Activated B cell treated with CpG ODN at 0.5 μM for 24 hours (primary cell): ENCODE data around the gene TET1. TPM values are rescaled to one million over a fixed set of nuclear protein-coding genes. Genes with fewer than 3 reads are reported as not detected.
"Not testable (repeated sequence)": the region's sequence is repeated elsewhere in the genome, so short reads cannot be mapped to it uniquely, and the experiment has no call there.

Experiments
- ATAC-seq: fragments of 200-7000 bp; cut with Tn5 transposase; one replicate; pipeline ENCODE4 v1.10.0; 2021; ENCODE audit warnings: low read depth, mild to moderate bottlenecking, moderate library complexity
- CTCF ChIA-PET: fragments of 350-600 bp; sonication (Branson Sonifier 250); formaldehyde crosslinking; loops from one replicate; lab custom pipeline; 2021; ENCODE audit warnings: antibody characterized with exemption; lab: Charles Lee
- POLR2A ChIA-PET: fragments of 350-600 bp; sonication (Branson Sonifier 250); formaldehyde crosslinking; loops from one replicate; lab custom pipeline; 2021; ENCODE audit warnings: antibody characterized with exemption; lab: Charles Lee
- DNase-seq: peaks from one replicate; pipeline ENCODE4 v3.0.0; 2022
- H3K27ac Mint-ChIP-seq: one replicate; pipeline ENCODE4 v1.8.0; 2020; ENCODE audit warnings: mixed read lengths
- H3K27me3 Mint-ChIP-seq: one replicate; pipeline ENCODE4 v1.8.0; 2021; ENCODE audit warnings: mixed read lengths
- H3K36me3 Mint-ChIP-seq: one replicate; pipeline ENCODE4 v1.8.0; 2021; ENCODE audit warnings: low read depth, mixed read lengths
- H3K4me1 Mint-ChIP-seq: one replicate; pipeline ENCODE4 v1.8.0; 2021; ENCODE audit warnings: mixed read lengths
- H3K4me3 Mint-ChIP-seq: one replicate; pipeline ENCODE4 v1.8.0; 2020; ENCODE audit warnings: mild to moderate bottlenecking, mixed read lengths
- H3K9me3 Mint-ChIP-seq: one replicate; pipeline ENCODE4 v1.8.0; 2020; ENCODE audit warnings: mixed read lengths
- intact Hi-C: fragments of 100-400 bp; cut with micrococcal nuclease; formaldehyde crosslinking; loops from one replicate; pipeline ENCODE4 v1.15.1; 2024
- total RNA-seq: library from RNA; stranded (reverse); gene quantifications from 2 replicates; pipeline ENCODE4 v1.2.3, GENCODE V29; 2022
- TF ChIP-seq, protein P1 (sequence below): fragments of 200-600 bp; IDR thresholded peaks from one replicate; pipeline ENCODE4 v1.8.0; 2022; ENCODE audit warnings: antibody characterized with exemption, mild to moderate bottlenecking

Gene TET1
- total RNA-seq, 1 donor from 2014 or later: 0.69 TPM

- POLR2A ChIA-PET: no interaction called here
Observed at GRCh38 chr10:68611227-68611626, 51.1 kb downstream of the TET1 start.

DNA sequence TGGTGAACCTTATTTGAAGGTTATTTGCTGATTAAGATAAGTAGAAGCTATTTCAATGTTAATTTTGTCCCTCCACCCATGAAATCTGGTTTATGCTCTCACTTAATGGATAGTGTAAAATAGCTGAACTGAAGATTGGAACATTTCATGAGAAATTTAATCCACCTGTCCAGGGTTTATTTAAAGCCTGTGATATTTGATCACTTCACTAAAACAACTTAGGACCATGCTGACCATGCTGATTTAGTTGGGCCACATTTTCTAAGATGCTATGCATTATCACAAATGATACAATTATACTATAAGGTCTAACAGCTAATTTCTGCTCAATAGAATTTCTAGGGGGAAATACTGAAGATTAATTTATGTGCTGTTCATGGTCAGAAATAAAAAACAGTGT is 53.8 kb downstream of the TET1 start:
- intact Hi-C loops, H3K27me3 Mint-ChIP-seq, POLR2A ChIA-PET, H3K4me3 Mint-ChIP-seq, H3K9me3 Mint-ChIP-seq, H3K36me3 Mint-ChIP-seq, ATAC-seq, DNase-seq, H3K4me1 Mint-ChIP-seq, H3K27ac Mint-ChIP-seq, CTCF ChIA-PET: not testable (repeated sequence)

More at GRCh38 chr10:68611227-68611626, 51.1 kb downstream of the TET1 start:
- CTCF ChIA-PET: no interaction called here
- TF ChIP-seq, protein P1, sequence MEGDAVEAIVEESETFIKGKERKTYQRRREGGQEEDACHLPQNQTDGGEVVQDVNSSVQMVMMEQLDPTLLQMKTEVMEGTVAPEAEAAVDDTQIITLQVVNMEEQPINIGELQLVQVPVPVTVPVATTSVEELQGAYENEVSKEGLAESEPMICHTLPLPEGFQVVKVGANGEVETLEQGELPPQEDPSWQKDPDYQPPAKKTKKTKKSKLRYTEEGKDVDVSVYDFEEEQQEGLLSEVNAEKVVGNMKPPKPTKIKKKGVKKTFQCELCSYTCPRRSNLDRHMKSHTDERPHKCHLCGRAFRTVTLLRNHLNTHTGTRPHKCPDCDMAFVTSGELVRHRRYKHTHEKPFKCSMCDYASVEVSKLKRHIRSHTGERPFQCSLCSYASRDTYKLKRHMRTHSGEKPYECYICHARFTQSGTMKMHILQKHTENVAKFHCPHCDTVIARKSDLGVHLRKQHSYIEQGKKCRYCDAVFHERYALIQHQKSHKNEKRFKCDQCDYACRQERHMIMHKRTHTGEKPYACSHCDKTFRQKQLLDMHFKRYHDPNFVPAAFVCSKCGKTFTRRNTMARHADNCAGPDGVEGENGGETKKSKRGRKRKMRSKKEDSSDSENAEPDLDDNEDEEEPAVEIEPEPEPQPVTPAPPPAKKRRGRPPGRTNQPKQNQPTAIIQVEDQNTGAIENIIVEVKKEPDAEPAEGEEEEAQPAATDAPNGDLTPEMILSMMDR: no peak
- no peaks in the 10 kb centered on the region for H3K36me3 Mint-ChIP-seq
- no peak for DNase-seq
- no peaks in the 10 kb centered on the region for H3K9me3 Mint-ChIP-seq
- no peak for ATAC-seq
- no peak overlapping the region for H3K4me3 Mint-ChIP-seq
- H3K27ac Mint-ChIP-seq: no peak overlapping the region
- H3K4me1 Mint-ChIP-seq: no peaks in the 10 kb centered on the region
- intact Hi-C loops: no loop called here
- no peaks in the 10 kb centered on the region for H3K27me3 Mint-ChIP-seq

DNA sequence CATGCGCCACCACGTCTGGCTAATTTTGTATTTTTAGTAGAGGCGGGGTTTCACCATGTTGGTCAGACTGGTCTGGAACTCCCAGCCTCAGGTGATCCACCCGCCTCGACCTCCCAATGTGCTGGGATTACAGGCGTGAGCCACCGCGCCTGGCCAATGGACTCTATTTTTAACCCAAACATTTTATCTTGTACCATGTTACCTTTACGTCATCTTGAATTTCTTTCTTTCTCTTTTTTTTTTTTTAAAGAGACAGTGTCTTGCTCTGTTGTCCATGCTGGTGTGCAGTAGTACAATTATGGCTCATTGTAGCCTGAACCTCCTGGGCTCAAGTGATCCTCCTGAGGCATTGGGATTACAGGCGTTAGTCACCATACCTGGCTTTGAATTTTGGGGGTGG is 57.6 kb downstream of the TET1 start:
- CTCF ChIA-PET, ATAC-seq, POLR2A ChIA-PET: not testable (repeated sequence)

DNA sequence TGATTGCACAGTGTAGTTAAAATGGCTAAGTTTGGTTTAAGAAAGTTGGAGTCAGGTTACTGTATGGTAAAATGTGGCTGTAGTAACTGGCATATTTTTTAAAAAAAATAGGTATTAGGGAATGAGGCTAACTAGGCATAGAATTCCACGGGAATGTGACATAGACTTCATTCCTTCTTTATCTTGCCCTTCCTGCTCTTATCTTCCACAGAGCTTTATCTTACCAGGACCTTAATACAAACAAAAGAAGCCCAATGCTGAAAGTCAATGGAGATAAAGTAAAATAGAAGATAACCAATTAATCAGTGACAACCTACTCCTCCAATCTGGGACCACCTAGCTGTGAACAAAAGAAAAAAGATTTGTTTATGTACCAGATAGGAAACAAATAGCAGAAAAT is 58.1 kb downstream of the TET1 start:
- ChIA-PET POLR2A (no interaction called here), CTCF (no interaction called here)
- Mint-ChIP-seq H3K4me1 (peaks cover 4% of the 10 kb centered on the region), H3K4me3 (no peak overlapping the region), H3K27ac (no peak overlapping the region), H3K36me3 (no peaks in the 10 kb centered on the region), H3K9me3 (no peaks in the 10 kb centered on the region), H3K27me3 (no peaks in the 10 kb centered on the region)
- TF ChIP-seq, protein P1: no peak
- DNase-seq: no peak
- ATAC-seq: no peak
- intact Hi-C loops: no loop called here

More for the DNA sequence above, 57.6 kb downstream of the TET1 start:
- H3K9me3 Mint-ChIP-seq, H3K36me3 Mint-ChIP-seq, intact Hi-C loops, H3K27me3 Mint-ChIP-seq, H3K4me1 Mint-ChIP-seq, H3K27ac Mint-ChIP-seq, H3K4me3 Mint-ChIP-seq, DNase-seq: not testable (repeated sequence)

DNA sequence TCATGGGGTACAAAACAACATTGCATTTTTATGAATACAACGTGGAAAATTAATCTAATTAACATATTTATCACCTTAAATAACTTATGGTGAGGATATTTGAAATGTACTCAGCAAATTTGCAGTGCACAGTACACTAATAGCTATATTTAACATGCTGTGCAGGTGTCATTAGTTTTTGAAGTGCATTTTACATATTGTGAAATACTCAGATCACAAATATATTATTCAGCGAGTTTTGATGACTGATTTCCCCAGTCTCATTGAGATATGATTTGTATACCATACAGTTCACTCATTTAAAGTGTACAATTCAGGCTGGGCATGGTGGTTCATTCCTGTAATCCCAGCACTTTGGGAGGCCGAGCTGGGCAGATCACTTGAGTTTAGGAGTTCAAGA is 59.5 kb downstream of the TET1 start:
- peaks cover 6% of the 10 kb centered on the region for H3K4me1 Mint-ChIP-seq
- TF ChIP-seq, protein P1: no peak
- H3K27me3 Mint-ChIP-seq: no peaks in the 10 kb centered on the region
- DNase-seq: no peak
- H3K36me3 Mint-ChIP-seq: no peaks in the 10 kb centered on the region
- POLR2A ChIA-PET: no interaction called here
- H3K27ac Mint-ChIP-seq: no peak overlapping the region
- intact Hi-C loops: no loop called here
- ATAC-seq: no peak
- CTCF ChIA-PET: no interaction called here
- H3K9me3 Mint-ChIP-seq: no peaks in the 10 kb centered on the region
- H3K4me3 Mint-ChIP-seq: no peak overlapping the region

DNA sequence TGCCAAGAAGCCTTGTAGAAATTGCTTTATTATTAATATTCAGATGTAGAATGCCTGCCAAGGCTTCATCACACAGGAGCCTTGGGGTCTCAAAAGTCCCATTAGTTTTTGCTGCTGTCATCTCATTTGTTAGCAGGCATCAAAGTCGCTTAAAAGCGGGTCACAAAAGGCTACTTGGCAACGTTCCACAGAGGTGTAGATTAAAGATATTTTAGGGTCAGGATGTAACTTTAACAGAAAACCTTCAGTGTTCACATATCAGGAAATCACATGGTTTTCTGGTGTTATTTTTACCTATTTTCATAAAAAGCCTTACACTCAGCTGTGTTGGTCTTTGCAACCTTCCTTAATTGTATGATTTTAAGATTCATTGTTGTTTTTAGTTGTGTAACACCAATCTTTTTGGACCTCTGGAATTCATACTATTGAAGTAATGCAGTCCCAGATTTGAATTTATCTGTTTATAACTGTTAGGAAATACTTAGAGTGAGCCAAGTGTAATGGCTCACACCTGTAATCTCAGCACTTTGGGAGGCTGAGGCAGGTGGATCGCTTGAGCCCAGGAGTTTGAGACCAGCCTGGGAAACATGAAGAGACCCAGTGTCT is 65.3 kb downstream of the TET1 start:
- Mint-ChIP-seq H3K27ac (no peak overlapping the region), H3K4me3 (no peak overlapping the region), H3K4me1 (peaks cover 28% of the 10 kb centered on the region), H3K27me3 (no peaks in the 10 kb centered on the region), H3K36me3 (no peaks in the 10 kb centered on the region), H3K9me3 (no peaks in the 10 kb centered on the region)
- CTCF ChIA-PET: no interaction called here
- POLR2A ChIA-PET: no interaction called here
- intact Hi-C loops: no loop called here
- ATAC-seq (no peak), DNase-seq (no peak)
- TF ChIP-seq, protein P1: no peak
